IMR-90 (cell line): ENCODE results near the gene ITFG1. TPM values are rescaled to one million over a fixed set of nuclear protein-coding genes. Genes with fewer than 3 reads are reported as not detected.

ENCODE experiments used
- ATAC-seq: fragments of 200-7000 bp; cut with Tn5 transposase; 2 replicates; pipeline ENCODE4 v1.9.1; 2020; ENCODE audit warnings: low read depth, mild to moderate bottlenecking, moderate library complexity
- BruUV-seq: library from RNA; stranded (reverse); fragments of 400-500 nt; replicated peaks from 2 replicates; lab custom pipeline; 2021; lab: Mats Ljungman, UMichigan
- CTCF ChIA-PET: fragments of 300-600 bp; formaldehyde crosslinking; extraction: SDS; loops from one replicate; lab custom pipeline; 2021; ENCODE audit warnings: antibody characterized with exemption; lab: Yijun Ruan, JAX
- POLR2A ChIA-PET: fragments of 300-600 bp; sonication (Branson Sonifier 250); formaldehyde crosslinking; loops from one replicate; lab custom pipeline; 2022; ENCODE audit warnings: antibody characterized with exemption; ENCODE audit not compliant: unreplicated experiment; lab: Charles Lee
- DNase-seq: peaks from one replicate; pipeline ENCODE4 v3.0.0; 2013
- H2AFZ ChIP-seq: replicated peaks from 2 replicates; pipeline ENCODE3; 2013; ENCODE audit warnings: low read length, mild to moderate bottlenecking; ENCODE audit not compliant: poor library complexity
- H2AK5ac ChIP-seq: 2 replicates; pipeline ENCODE4 v1.6.1; 2013; ENCODE audit warnings: low read depth, low read length, inconsistent platforms
- H2AK9ac ChIP-seq: replicated peaks from 2 replicates; pipeline ENCODE3; 2013; ENCODE audit warnings: mild to moderate bottlenecking, low read depth, low read length, moderate library complexity; ENCODE audit not compliant: poor library complexity
- H2BK120ac ChIP-seq: 2 replicates; pipeline ENCODE4 v1.6.1; 2013; ENCODE audit warnings: low read depth, low read length, inconsistent platforms
- H2BK15ac ChIP-seq: 3 replicates; pipeline ENCODE4 v1.6.1; 2013; ENCODE audit warnings: low read depth, low read length, inconsistent platforms
- H2BK20ac ChIP-seq: 2 replicates; pipeline ENCODE4 v1.6.1; 2013; ENCODE audit warnings: low read depth, mild to moderate bottlenecking, inconsistent platforms, low read length, moderate library complexity
- H2BK5ac ChIP-seq: 2 replicates; pipeline ENCODE4 v1.6.1; 2013; ENCODE audit warnings: mild to moderate bottlenecking, low read depth, low read length, inconsistent platforms; ENCODE audit not compliant: poor library complexity, severe bottlenecking
- H3K14ac ChIP-seq: replicated peaks from 2 replicates; pipeline ENCODE4 v1.6.1; 2013; ENCODE audit warnings: low read depth, low read length, inconsistent platforms
- H3K18ac ChIP-seq: 2 replicates; pipeline ENCODE4 v1.6.1; 2013; ENCODE audit warnings: low read depth, low read length, control low read depth
- H3K23ac ChIP-seq: 2 replicates; pipeline ENCODE4 v1.6.1; 2013; ENCODE audit warnings: low read depth, low read length, inconsistent platforms
- H3K27ac ChIP-seq: 2 replicates; pipeline ENCODE4 v1.5.1; 2013; ENCODE audit warnings: mild to moderate bottlenecking, control low read depth, low read length; ENCODE audit not compliant: insufficient read depth
- H3K27me3 ChIP-seq: 2 replicates; pipeline ENCODE4 v1.6.1; 2013; ENCODE audit warnings: low read length; ENCODE audit not compliant: control insufficient read depth, insufficient read depth
- H3K36me3 ChIP-seq: 2 replicates; pipeline ENCODE4 v1.6.1; 2013; ENCODE audit warnings: low read length, mixed read lengths; ENCODE audit not compliant: control insufficient read depth, insufficient read depth
- H3K4ac ChIP-seq: 2 replicates; pipeline ENCODE4 v1.6.1; 2013; ENCODE audit warnings: low read depth, low read length, inconsistent platforms
- H3K4me1 ChIP-seq: 2 replicates; pipeline ENCODE4 v1.6.1; 2013; ENCODE audit warnings: low read length, mixed read lengths; ENCODE audit not compliant: control insufficient read depth, insufficient read depth
- H3K4me2 ChIP-seq: 2 replicates; pipeline ENCODE4 v1.6.1; 2013; ENCODE audit warnings: low read depth, mild to moderate bottlenecking, control low read depth, low read length, moderate library complexity
- H3K4me3 ChIP-seq: 2 replicates; pipeline ENCODE4 v1.5.1; 2013; ENCODE audit warnings: low read depth, mild to moderate bottlenecking, control low read depth, low read length, moderate library complexity; ENCODE audit not compliant: insufficient read depth
- H3K56ac ChIP-seq: 2 replicates; pipeline ENCODE4 v1.6.1; 2013; ENCODE audit warnings: low read length, inconsistent platforms; ENCODE audit not compliant: insufficient read depth; ENCODE audit errors: extremely low read depth
- H3K79me1 ChIP-seq, 2 experiments: 2 replicates each; pipeline ENCODE4 v1.6.1; 2013; ENCODE audit warnings: low read length in 2 of 2, inconsistent platforms in 1 of 2, low read depth in 1 of 2
- H3K9ac ChIP-seq: 2 replicates; pipeline ENCODE4 v1.6.1; 2013; ENCODE audit warnings: low read depth, low read length, control low read depth
- H3K9me1 ChIP-seq: 2 replicates; pipeline ENCODE4 v1.6.1; 2013; ENCODE audit warnings: low read length, inconsistent platforms; ENCODE audit not compliant: insufficient read depth
- H3K9me3 ChIP-seq: 2 replicates; pipeline ENCODE4 v1.6.1; 2013; ENCODE audit warnings: low read length; ENCODE audit not compliant: control insufficient read depth, insufficient read depth
- H4K20me1 ChIP-seq: 2 replicates; pipeline ENCODE4 v1.6.1; 2013; ENCODE audit warnings: low read length, inconsistent platforms; ENCODE audit not compliant: insufficient read depth
- H4K5ac ChIP-seq: 2 replicates; pipeline ENCODE4 v1.6.1; 2013; ENCODE audit warnings: mild to moderate bottlenecking, low read depth, low read length, control low read depth
- H4K8ac ChIP-seq, 2 experiments: 2 replicates each; pipeline ENCODE4 v1.6.1; 2013; ENCODE audit warnings: low read depth in 2 of 2, low read length in 2 of 2, control low read depth in 1 of 2, inconsistent platforms in 1 of 2
- H4K91ac ChIP-seq: 2 replicates; pipeline ENCODE4 v1.6.1; 2013; ENCODE audit warnings: low read depth, low read length, inconsistent platforms; ENCODE audit not compliant: insufficient read depth
- BHLHE40 ChIP-seq: fragments of 150-350 bp; IDR thresholded peaks from 2 replicates; pipeline ENCODE4 v1.6.1; 2016; ENCODE audit warnings: mild to moderate bottlenecking, low read depth, low read length
- NFE2L2 ChIP-seq: fragments of 150-350 bp; IDR thresholded peaks from 2 replicates; pipeline ENCODE4 v1.6.1; 2016; ENCODE audit warnings: low read depth, mild to moderate bottlenecking, low read length
- RCOR1 ChIP-seq: IDR thresholded peaks from 2 replicates; pipeline ENCODE4 v1.6.1; 2012; ENCODE audit warnings: mild to moderate bottlenecking, low read length, improper control_type of control experiment; ENCODE audit not compliant: insufficient replicate concordance
- WGBS, 2 experiments: methylation state at CpG; one replicate each; pipeline versions ENCODE4 v1.1.5 to v1.1.7; 2013; ENCODE audit warnings: missing lambda C conversion rate in 2 of 2; ENCODE audit not compliant: insufficient read length in 1 of 2; ENCODE audit errors: extremely low coverage in 2 of 2; 5-methylcytosine and 5-hydroxymethylcytosine counted together
- dilution Hi-C: fragments of 300-500 bp; cut with HindIII; formaldehyde crosslinking; loops from one replicate; pipeline ENCODE4 v1.14.3; 2018; ENCODE audit warnings: low sequenced_read_pairs; ENCODE audit not compliant: unreplicated experiment
- in situ Hi-C: fragments of 300-500 bp; cut with MboI; formaldehyde crosslinking; loops from 3 replicates; pipeline ENCODE4 v1.14.3; 2019; ENCODE audit warnings: low sequenced_read_pairs, inconsistent platforms, mixed read lengths
- intact Hi-C: fragments of 100-400 bp; cut with micrococcal nuclease; formaldehyde crosslinking; loops from 2 replicates; pipeline ENCODE4 v1.10.0; 2022
- polyA plus RNA-seq, 3 experiments: library from polyadenylated mRNA; depleted of rRNA; stranded (reverse); fragments of >200 nt; gene quantifications; 2 replicates each; pipeline ENCODE4 v1.2.3, GENCODE V29; 2012; ENCODE audit warnings: low replicate concordance in 1 of 3
- total RNA-seq: library from RNA; depleted of rRNA; stranded (reverse); fragments of >200 nt; gene quantifications from 2 replicates; pipeline ENCODE4 v1.2.3, GENCODE V29; 2012

The ITFG1 gene
- total and polyA plus RNA-seq, 2 of the 4 experiments (the other 2 are of a cell fraction): 54.3 to 60.4 TPM

- Histone ChIP-seq H2AK9ac (peak overlapping the region; percentile 97), H2BK15ac (peak overlapping the region; percentile 15; the same call in 1 of the 3 replicates), H3K9ac (peak overlapping the region; percentile 91), H3K27ac (peak overlapping the region; percentile 87), H2AFZ (peak overlapping the region; percentile 94), H3K14ac (peak overlapping the region; percentile 96), H3K4me1 (peaks cover 4% of the 10 kb centered on the region; the same call in 1 of the 2 replicates), H2AK5ac (peak overlapping the region; percentile 59), H3K36me3 (peaks cover 5% of the 10 kb centered on the region), H3K9me1 (peaks cover 9% of the 10 kb centered on the region), H2BK120ac (peak overlapping the region; percentile 66), H4K20me1 (no peaks in the 10 kb centered on the region; the same call in 1 of the 2 replicates), H3K56ac (peak overlapping the region; percentile 54), H3K23ac (peak overlapping the region; percentile 92), H4K91ac (peak overlapping the region; percentile 85), H3K4me2 (peak overlapping the region; percentile 94), H3K18ac (peak overlapping the region; percentile 10; the same call in 1 of the 2 replicates), H4K8ac (peak overlapping the region; percentile 95 to 98), H3K9me3 (no peaks in the 10 kb centered on the region), H3K79me1 (peaks cover 28 to 53% of the 10 kb centered on the region in 2 experiments), H2BK20ac (no peak overlapping the region), H4K5ac (peak overlapping the region; percentile 53), H3K4me3 (peak overlapping the region; percentile 84), H2BK5ac (peak overlapping the region; percentile 91), H3K4ac (peak overlapping the region; percentile 89), H3K27me3 (no peaks in the 10 kb centered on the region)
- CTCF ChIA-PET: no interaction called here
- WGBS, 2 experiments: 6% methylated on average over 4 of the region's 4 CpGs; no CpG with 5 or more reads in 1 of the 2 experiments
- TF ChIP-seq BHLHE40: no peak
- TF ChIP-seq NFE2L2: no peak
- no peak for TF ChIP-seq RCOR1
- intact Hi-C loops: loop anchor here (2.0 to 10.0 kb wide), 4 partner anchors 274 to 704 kb away; no protein-coding TSS in a partner anchor
- BruUV-seq: TSS peak; percentile 72
- in situ Hi-C loops: loop anchor here (25.0 kb wide), 1 partner anchor 702 kb away; the partner anchor contains the start of gene ABCC12
- ATAC-seq (no peak), DNase-seq (no peak)
- POLR2A ChIA-PET: interaction anchor here (1.5 kb wide), 1 partner anchor 11 kb away, joined by 5 read pairs; no protein-coding TSS in a partner anchor
- dilution Hi-C loops: no loop called here
Measured at GRCh38 chr16:47460359-47460710, 528 bp downstream of the ITFG1 start.
